GM12878 (cell line): ENCODE measurements around the gene ADAMTS13. TPM values are rescaled to one million over a fixed set of nuclear protein-coding genes. Genes with fewer than 3 reads are reported as not detected.

Experiments
- ATAC-seq: fragments of 200-7000 bp; cut with Tn5 transposase; 3 replicates; pipeline ENCODE4 v1.9.1; 2020; ENCODE audit warnings: mild to moderate bottlenecking, moderate library complexity
- BruUV-seq: library from RNA; stranded (reverse); fragments of 400-500 nt; replicated peaks from 2 replicates; lab custom pipeline; 2021; lab: Mats Ljungman, UMichigan
- CTCF ChIA-PET: fragments of 300-600 bp; sonication (Branson Sonifier 250); formaldehyde crosslinking; extraction: SDS; loops from one replicate; lab custom pipeline; 2021; ENCODE audit warnings: inconsistent platforms; lab: Yijun Ruan, JAX
- POLR2A ChIA-PET: fragments of 350-600 bp; formaldehyde crosslinking; extraction: SDS; loops from one replicate; lab custom pipeline; 2021; ENCODE audit warnings: inconsistent platforms; lab: Charles Lee
- RAD21 ChIA-PET: fragments of 300-600 bp; sonication (Branson Sonifier 250); formaldehyde crosslinking; loops from one replicate; lab custom pipeline; 2023; ENCODE audit warnings: antibody characterized with exemption; ENCODE audit not compliant: unreplicated experiment; lab: Charles Lee
- SMC1A ChIA-PET: fragments of 300-600 bp; sonication (Branson Sonifier 250); formaldehyde crosslinking; loops from one replicate; lab custom pipeline; 2023; ENCODE audit not compliant: unreplicated experiment, uncharacterized antibody; lab: Charles Lee
- DNase-seq: peaks from one replicate; pipeline ENCODE4 v3.0.0-alpha.2; 2011; ENCODE audit warnings: low read depth, low spot score
- FAIRE-seq: peaks from 3 replicates; lab custom pipeline; 2011; peaks lifted over from hg19 to GRCh38; lab: Jason Lieb, UNC
- H2AFZ ChIP-seq: 2 replicates; pipeline ENCODE4 v1.6.0; 2011; ENCODE audit warnings: low read depth, low read length, control low read depth; ENCODE audit not compliant: control insufficient read depth
- H3K27ac ChIP-seq: 2 replicates; pipeline ENCODE4 v1.5.1; 2011; ENCODE audit warnings: control low read depth; ENCODE audit not compliant: control insufficient read depth, insufficient read depth
- H3K27me3 ChIP-seq, 2 experiments: replicated peaks in 1 of 2; 2 replicates each; pipeline versions ENCODE4 v1.6.0 to v1.6.1; 2011; ENCODE audit warnings: low read length in 1 of 2; ENCODE audit not compliant: control insufficient read depth in 2 of 2, insufficient read depth in 2 of 2
- H3K36me3 ChIP-seq, 2 experiments: 2 replicates each; pipeline ENCODE4 v1.5.1; 2011; ENCODE audit warnings: low read length in 1 of 2; ENCODE audit not compliant: control insufficient read depth in 2 of 2, insufficient read depth in 2 of 2
- H3K4me1 ChIP-seq: 2 replicates; pipeline ENCODE4 v1.6.1; 2011; ENCODE audit warnings: mild to moderate bottlenecking, low read length, moderate library complexity, mixed read lengths; ENCODE audit not compliant: control insufficient read depth, insufficient read depth
- H3K4me2 ChIP-seq: 2 replicates; pipeline ENCODE4 v1.6.0; 2011; ENCODE audit warnings: control low read depth; ENCODE audit not compliant: control insufficient read depth, insufficient read depth
- H3K4me3 ChIP-seq: fragments of 200-600 bp; sonication (generic); 2 replicates; pipeline ENCODE4 v1.5.1; 2016
- H3K79me2 ChIP-seq: 2 replicates; pipeline ENCODE4 v1.6.0; 2011; ENCODE audit warnings: low read length; ENCODE audit not compliant: control insufficient read depth, insufficient read depth
- H3K9ac ChIP-seq: 2 replicates; pipeline ENCODE4 v1.8.0; 2011; ENCODE audit warnings: low read length, control low read depth, mixed read lengths; ENCODE audit not compliant: control insufficient read depth, insufficient read depth
- H3K9me3 ChIP-seq: replicated peaks from 3 replicates; pipeline ENCODE4 v1.5.1; 2011; ENCODE audit warnings: mild to moderate bottlenecking, low read length; ENCODE audit not compliant: control insufficient read depth, insufficient read depth
- H4K20me1 ChIP-seq: 2 replicates; pipeline ENCODE4 v1.6.0; 2011; ENCODE audit not compliant: control insufficient read depth, insufficient read depth
- CBFB ChIP-seq: IDR thresholded peaks from 2 replicates; pipeline ENCODE4 v1.6.1; 2016; ENCODE audit warnings: antibody characterized with exemption, low read depth
- CTCF ChIP-seq, 3 experiments: IDR thresholded peaks in 2 of 3; conservative IDR thresholded peaks in 1 of 3; 2 replicates each; pipeline ENCODE4 v1.5.1; 2011; ENCODE audit warnings: low read depth in 3 of 3, low read length in 3 of 3, mild to moderate bottlenecking in 3 of 3, control low read depth in 2 of 3, moderate library complexity in 2 of 3, inconsistent platforms in 1 of 3, mixed read lengths in 1 of 3; ENCODE audit not compliant: control insufficient read depth in 2 of 3, insufficient read depth in 1 of 3; ENCODE audit errors: extremely low read depth in 1 of 3
- HDAC6 ChIP-seq: fragments of 200-600 bp; sonication (generic); IDR thresholded peaks from one replicate; pipeline ENCODE4 v1.8.0; 2017; ENCODE audit warnings: antibody characterized with exemption; ENCODE audit not compliant: unreplicated experiment
- IRF4 ChIP-seq: IDR thresholded peaks from 2 replicates; pipeline ENCODE4 v1.6.1; 2011; ENCODE audit warnings: low read depth, low read length
- MAX ChIP-seq: IDR thresholded peaks from 2 replicates; pipeline ENCODE4 v1.6.1; 2012; ENCODE audit warnings: low read depth, low read length, improper control_type of control experiment
- MTA2 ChIP-seq: fragments of 450-650 bp; IDR thresholded peaks from 2 replicates; pipeline ENCODE4 v1.6.1; 2016; ENCODE audit warnings: low read depth, mild to moderate bottlenecking, moderate library complexity
- MYC ChIP-seq: IDR thresholded peaks from 2 replicates; pipeline ENCODE4 v1.6.1; 2011; ENCODE audit warnings: mild to moderate bottlenecking, low read length, moderate library complexity, inconsistent platforms; ENCODE audit not compliant: insufficient read depth, insufficient replicate concordance, insufficient read length, severe bottlenecking
- NFYB ChIP-seq: IDR thresholded peaks from 2 replicates; pipeline ENCODE4 v1.6.1; 2011; ENCODE audit warnings: low read depth, mild to moderate bottlenecking, low read length, improper control_type of control experiment, moderate library complexity; ENCODE audit not compliant: insufficient read depth
- NR2F1 ChIP-seq: fragments of 450-650 bp; conservative IDR thresholded peaks from 2 replicates; pipeline ENCODE4 v1.6.1; 2017; ENCODE audit warnings: mild to moderate bottlenecking
- POLR2AphosphoS2 ChIP-seq: IDR thresholded peaks from 2 replicates; pipeline ENCODE4 v1.6.1; 2011; ENCODE audit warnings: low read depth, mild to moderate bottlenecking, low read length, improper control_type of control experiment, moderate library complexity
- SREBF1 ChIP-seq: IDR thresholded peaks from 2 replicates; pipeline ENCODE4 v1.6.1; 2012; ENCODE audit warnings: mild to moderate bottlenecking, low read length
- ZZZ3 ChIP-seq: IDR thresholded peaks from 2 replicates; pipeline ENCODE4 v1.6.1; 2011; ENCODE audit warnings: low read depth; ENCODE audit not compliant: control insufficient read depth, insufficient read length
- WGBS: methylation state at CpG from one replicate; pipeline ENCODE4 v1.1.6; 2016; ENCODE audit warnings: low lambda C conversion rate; ENCODE audit not compliant: insufficient replicate concordance, insufficient coverage; ENCODE audit errors: missing lambda C conversion rate; 5-methylcytosine and 5-hydroxymethylcytosine counted together
- in situ Hi-C: fragments of 300-500 bp; cut with MboI; formaldehyde crosslinking; loops from 9 replicates; pipeline ENCODE4 v1.14.3; 2018; ENCODE audit warnings: mixed read lengths
- intact Hi-C: fragments of 100-400 bp; cut with micrococcal nuclease; formaldehyde crosslinking; loops from one replicate; pipeline ENCODE4 v1.14.2; 2022; ENCODE audit not compliant: unreplicated experiment
- polyA plus RNA-seq, 11 experiments: library from polyadenylated mRNA; depleted of rRNA in 4 of 11; unstranded in 6 of 11; stranded (reverse) in 5 of 11; fragments of >200 nt; fragmentation: Nextera tagmentation in 4 of 11; fragmentation: Illumina TruSeq in 1 of 11; extraction: Ambion mirVana in 4 of 11; extraction: Trizol in 1 of 11; gene quantifications; 1 replicate in 1 of 11; 2 replicates in 10 of 11; pipeline versions ENCODE4 v1.2.1 to v1.2.3, GENCODE V29; 2011 to 2016; ENCODE audit warnings: inconsistent platforms in 2 of 11, missing spikeins in 2 of 11, low read depth in 1 of 11
- total RNA-seq, 4 experiments: library from RNA; depleted of rRNA in 3 of 4; stranded (reverse); fragments of >200 nt in 3 of 4; fragmentation: Illumina TruSeq in 1 of 4; extraction: Trizol in 1 of 4; gene quantifications; 2 replicates each; pipeline versions ENCODE4 v1.2.1 to v1.2.3, GENCODE V29; 2013 to 2021

The ADAMTS13 gene
- total and polyA plus RNA-seq, 10 of the 15 experiments (the other 5 are each of a cell fraction or from before 2014, with no cell fraction given): 0.08 to 2.4 (median 0.28) TPM

GRCh38 chr9:133476941-133477340 is 54.8 kb downstream of the ADAMTS13 start (continued):
- TF ChIP-seq HDAC6 (no peak), MTA2 (no peak), ZZZ3 (no peak), POLR2AphosphoS2 (no peak), CTCF (IDR thresholded peaks at IDR 0.05 in 2 of 3, conservative IDR thresholded peaks at IDR 0.05 in 1 of 3; ENCODE audit: control insufficient read depth in 2 of 3, extremely low read depth in 1 of 3, insufficient read depth in 1 of 3, low read depth in 3 of 3, low read length in 3 of 3) (no peak), NFYB (no peak), SREBF1 (no peak)

GRCh38 chr9:133477461-133477860 is 55.3 kb downstream of the ADAMTS13 start:
- peak overlapping the region; percentile 83 for H3K27ac ChIP-seq
- FAIRE-seq: no peak
- TSS peak; percentile 73 for BruUV-seq
- H2AFZ ChIP-seq: no peak overlapping the region
- ChIA-PET POLR2A (interaction anchor here (0.5 to 4.0 kb wide), 6 partner anchors 11 to 447 kb away, joined by 3 to 27 read pairs (median 6); partner anchors contain the start of genes ADAMTS13, CACFD1, GTF3C5 and REXO4), CTCF (interaction anchor here (1.0 to 3.5 kb wide), 6 partner anchors 15 to 328 kb away, joined by 3 to 17 read pairs (median 4); partner anchors contain the start of gene CACFD1), SMC1A (interaction anchor here (0.9 to 1.9 kb wide), 3 partner anchors 18 to 143 kb away, joined by 3 to 9 read pairs (median 3); partner anchors contain the start of gene CACFD1), RAD21 (interaction anchor here (1.1 to 3.1 kb wide), 7 partner anchors 17 to 334 kb away, joined by 3 to 20 read pairs (median 3); partner anchors contain the start of genes ADAMTS13, CACFD1, SURF1 and SURF2)
- in situ Hi-C loops: no loop called here
- peaks cover 30% of the 10 kb centered on the region for H3K79me2 ChIP-seq
- peaks cover 3% of the 10 kb centered on the region; the same call in 1 of the 2 replicates for H4K20me1 ChIP-seq
- H3K4me1 ChIP-seq: peaks cover 15% of the 10 kb centered on the region
- no peaks in the 10 kb centered on the region for H3K27me3 ChIP-seq
- no peak for DNase-seq
- H3K9me3 ChIP-seq: no peaks in the 10 kb centered on the region
- peaks cover 9 to 21% of the 10 kb centered on the region in 2 experiments; a peak in 3 of 4 replicates for H3K36me3 ChIP-seq
- intact Hi-C loops: loop anchor here (5.0 kb wide), 2 partner anchors 60 to 130 kb away; partner anchors contain the start of genes MED22, REXO4 and RPL7A
- TF ChIP-seq NR2F1 (no peak), MAX (no peak), IRF4 (no peak), MTA2 (no peak), MYC (no peak), CBFB (no peak)
- WGBS: 48% methylated on average over 4 of the region's 4 CpGs
- peak overlapping the region; percentile 74 for H3K4me2 ChIP-seq
- H3K9ac ChIP-seq: peak overlapping the region; percentile 74
- ATAC-seq: no peak
- peak overlapping the region; percentile 94 for H3K4me3 ChIP-seq
